Endothelial cell of umbilical vein (primary cell): ENCODE results near the gene ACTR3C.

Experiments
- CTCF ChIP-seq, 2 donors: IDR thresholded peaks; 1 replicate in 1 of 2; 2 replicates in 1 of 2; pipeline ENCODE4 v1.5.1; 2011; ENCODE audit warnings: low read length in 2 of 2, mild to moderate bottlenecking in 2 of 2, moderate library complexity in 2 of 2, control low read depth in 1 of 2, inconsistent platforms in 1 of 2, low read depth in 1 of 2; ENCODE audit not compliant: insufficient read depth in 1 of 2; ENCODE audit errors: extremely low read depth in 1 of 2
- EZH2 ChIP-seq: IDR thresholded peaks from 2 replicates; pipeline ENCODE4 v1.6.1; 2012; ENCODE audit warnings: borderline replicate concordance, low read depth, mild to moderate bottlenecking, moderate library complexity, low read length, inconsistent platforms; ENCODE audit not compliant: severe bottlenecking
- MAX ChIP-seq: IDR thresholded peaks from 2 replicates; pipeline ENCODE4 v1.6.1; 2011; ENCODE audit not compliant: insufficient read depth, insufficient read length
- POLR2A ChIP-seq: IDR thresholded peaks from 2 replicates; pipeline ENCODE4 v1.6.1; 2012; ENCODE audit warnings: low read depth, mild to moderate bottlenecking, control low read depth, low read length
- POLR2AphosphoS5 ChIP-seq: IDR thresholded peaks from 2 replicates; pipeline ENCODE4 v1.6.1; 2012; ENCODE audit warnings: low read depth, mild to moderate bottlenecking, control low read depth, low read length, moderate library complexity; ENCODE audit not compliant: insufficient read depth

- TF ChIP-seq POLR2A, result no peak
- no peak for TF ChIP-seq CTCF (IDR thresholded peaks at IDR 0.05; ENCODE audit: extremely low read depth in 1 of 2, insufficient read depth in 1 of 2, low read depth in 1 of 2, low read length in 2 of 2)
- no peak for TF ChIP-seq EZH2
- no peak for TF ChIP-seq MAX
- TF ChIP-seq POLR2AphosphoS5, result no peak
Measured at GRCh38 chr7:150322114-150322832, 1.1 kb downstream of the ACTR3C start.
